AG09309 (cell line): Measurements from ENCODE around the gene SURF4.
"Not testable (repeated sequence)": the region's sequence is repeated elsewhere in the genome, so short reads cannot be mapped to it uniquely, and the experiment has no call there.

Experiments used
- DNase-seq: peaks from one replicate; pipeline ENCODE4 v3.0.0-alpha.2; 2010; ENCODE audit warnings: low read depth
- H3K4me3 ChIP-seq: 2 replicates; pipeline ENCODE4 v1.5.1; 2011; ENCODE audit warnings: mild to moderate bottlenecking, low read depth, low read length, moderate library complexity; ENCODE audit not compliant: control insufficient read depth
- CTCF ChIP-seq: IDR thresholded peaks from 2 replicates; pipeline ENCODE4 v1.5.1; 2011; ENCODE audit warnings: mild to moderate bottlenecking, low read depth, low read length, inconsistent platforms; ENCODE audit not compliant: insufficient read depth, control insufficient read depth; ENCODE audit errors: missing control alignments

The SURF4 gene

GRCh38 chr9:133397370-133397769, 21.5 kb upstream of the SURF4 start:
- no peak for TF ChIP-seq CTCF
- no peak for DNase-seq
- no peak overlapping the region for H3K4me3 ChIP-seq

GRCh38 chr9:133396952-133397351, 21.1 kb upstream of the SURF4 start:
- no peak overlapping the region for H3K4me3 ChIP-seq
- no peak for DNase-seq
- TF ChIP-seq CTCF = peak; percentile 40

GRCh38 chr9:133394687-133395271, 18.9 kb upstream of the SURF4 start:
- H3K4me3 ChIP-seq = no peak overlapping the region
- TF ChIP-seq CTCF = no peak
- DNase-seq = no peak

- DNase-seq = no peak
- H3K4me3 ChIP-seq = no peak overlapping the region
- no peak for TF ChIP-seq CTCF
These were observed 17.5 kb upstream of the SURF4 start for GRCh38 chr9:133393399-133393798.

- DNase-seq, H3K4me3 ChIP-seq: not testable (repeated sequence)
These were observed 16.4 kb upstream of the SURF4 start for GRCh38 chr9:133392308-133392707.

GRCh38 chr9:133391449-133391848, 15.6 kb upstream of the SURF4 start:
- not testable (repeated sequence) for H3K4me3 ChIP-seq, DNase-seq

- no peak for DNase-seq
- no peak overlapping the region for H3K4me3 ChIP-seq
- no peak for TF ChIP-seq CTCF
These were observed 14.9 kb upstream of the SURF4 start for GRCh38 chr9:133390713-133391112.

- TF ChIP-seq CTCF = no peak
- no peak overlapping the region for H3K4me3 ChIP-seq
- DNase-seq = no peak
These were observed 13.7 kb upstream of the SURF4 start for GRCh38 chr9:133389562-133389961.
